OCI-LY3 (cell line): Measurements from ENCODE around the gene RNF141.

ENCODE experiments used
- H2AFZ ChIP-seq: fragments of 200-600, 300-600 bp; shearing (Covaris generic); 2 replicates; pipeline ENCODE4 v1.6.0; 2014; ENCODE audit warnings: antibody characterized with exemption, low read depth, low read length
- H3K27ac ChIP-seq: fragments of 200-600, 300-600 bp; sonication (generic); 2 replicates; pipeline ENCODE4 v1.5.1; 2014; ENCODE audit warnings: mild to moderate bottlenecking, low read length, moderate library complexity, mixed read lengths
- H3K27me3 ChIP-seq: fragments of 200-600, 300-600 bp; sonication (generic); 2 replicates; pipeline ENCODE4 v1.6.1; 2014; ENCODE audit warnings: low read depth, low read length, mixed read lengths
- H3K36me3 ChIP-seq: fragments of 200-600, 300-600 bp; sonication (generic); replicated peaks from 2 replicates; pipeline ENCODE3; 2014; ENCODE audit warnings: low read depth, low read length, mixed read lengths
- H3K4me1 ChIP-seq: fragments of 300-600, 200-600 bp; sonication (generic); 2 replicates; pipeline ENCODE4 v1.6.1; 2014; ENCODE audit warnings: low read length, mixed read lengths
- H3K4me2 ChIP-seq: fragments of 200-600, 300-600 bp; sonication (generic); 2 replicates; pipeline ENCODE4 v1.6.1; 2014; ENCODE audit warnings: low read length, mixed read lengths
- H3K4me3 ChIP-seq: fragments of 300-600, 200-600 bp; sonication (generic); 2 replicates; pipeline ENCODE4 v1.5.1; 2014; ENCODE audit warnings: antibody characterized with exemption, mild to moderate bottlenecking, low read length, moderate library complexity
- H3K79me2 ChIP-seq: fragments of 300-600, 200-600 bp; shearing (Covaris generic); 2 replicates; pipeline ENCODE4 v1.6.1; 2014; ENCODE audit warnings: mild to moderate bottlenecking, low read length, mixed read lengths
- H3K9ac ChIP-seq: fragments of 300-600, 200-600 bp; shearing (Covaris generic); 2 replicates; pipeline ENCODE4 v1.6.0; 2014; ENCODE audit warnings: mild to moderate bottlenecking, low read length, moderate library complexity
- H3K9me3 ChIP-seq: fragments of 200-600, 300-600 bp; shearing (Covaris generic); 2 replicates; pipeline ENCODE4 v1.6.1; 2014; ENCODE audit warnings: low read length, mixed read lengths; ENCODE audit not compliant: insufficient read depth
- H4K20me1 ChIP-seq: fragments of 200-600, 300-600 bp; sonication (generic); 2 replicates; pipeline ENCODE4 v1.6.1; 2016; ENCODE audit warnings: low read length, mixed read lengths; ENCODE audit not compliant: insufficient read depth
- EZH2phosphoT487 ChIP-seq: fragments of 200-600 bp; shearing (Covaris generic); IDR thresholded peaks from 2 replicates; pipeline ENCODE4 v1.6.1; 2018; ENCODE audit warnings: antibody characterized with exemption, mixed run types, low read depth
- TF ChIP-seq, protein P1 (sequence below): fragments of 200-600, 300-600 bp; sonication (generic); IDR thresholded peaks from 2 replicates; pipeline ENCODE4 v1.5.1; 2014; ENCODE audit warnings: antibody characterized with exemption, low read length, low read depth

RNF141 gene

DNA sequence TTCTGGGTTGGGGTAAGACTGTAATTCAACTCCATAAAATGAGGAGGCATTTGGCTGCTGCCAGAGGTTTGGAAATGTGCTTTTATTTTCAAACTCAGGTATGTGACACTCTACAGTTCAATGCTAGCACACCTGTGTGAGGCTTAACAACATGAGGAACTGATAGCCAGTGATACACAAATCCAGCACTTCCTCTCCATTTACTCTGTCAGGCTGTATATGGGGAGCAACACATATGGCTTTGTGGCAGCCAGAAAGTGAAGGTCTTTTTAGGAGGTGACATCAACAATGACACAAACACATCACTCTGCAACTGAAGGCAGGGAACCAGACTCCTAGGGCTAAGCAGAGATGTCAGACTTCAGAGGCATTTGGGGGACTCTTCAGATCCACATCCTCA is 32.0 kb upstream of the RNF141 start:
- H3K4me1 ChIP-seq: no peaks in the 10 kb centered on the region
- H3K4me3 ChIP-seq: no peak overlapping the region
- no peaks in the 10 kb centered on the region for H3K79me2 ChIP-seq
- H3K27ac ChIP-seq: no peak overlapping the region
- H3K36me3 ChIP-seq: no peaks in the 10 kb centered on the region
- H3K4me2 ChIP-seq: no peak overlapping the region
- no peak overlapping the region for H2AFZ ChIP-seq
- no peak for TF ChIP-seq EZH2phosphoT487
- TF ChIP-seq, protein P1, sequence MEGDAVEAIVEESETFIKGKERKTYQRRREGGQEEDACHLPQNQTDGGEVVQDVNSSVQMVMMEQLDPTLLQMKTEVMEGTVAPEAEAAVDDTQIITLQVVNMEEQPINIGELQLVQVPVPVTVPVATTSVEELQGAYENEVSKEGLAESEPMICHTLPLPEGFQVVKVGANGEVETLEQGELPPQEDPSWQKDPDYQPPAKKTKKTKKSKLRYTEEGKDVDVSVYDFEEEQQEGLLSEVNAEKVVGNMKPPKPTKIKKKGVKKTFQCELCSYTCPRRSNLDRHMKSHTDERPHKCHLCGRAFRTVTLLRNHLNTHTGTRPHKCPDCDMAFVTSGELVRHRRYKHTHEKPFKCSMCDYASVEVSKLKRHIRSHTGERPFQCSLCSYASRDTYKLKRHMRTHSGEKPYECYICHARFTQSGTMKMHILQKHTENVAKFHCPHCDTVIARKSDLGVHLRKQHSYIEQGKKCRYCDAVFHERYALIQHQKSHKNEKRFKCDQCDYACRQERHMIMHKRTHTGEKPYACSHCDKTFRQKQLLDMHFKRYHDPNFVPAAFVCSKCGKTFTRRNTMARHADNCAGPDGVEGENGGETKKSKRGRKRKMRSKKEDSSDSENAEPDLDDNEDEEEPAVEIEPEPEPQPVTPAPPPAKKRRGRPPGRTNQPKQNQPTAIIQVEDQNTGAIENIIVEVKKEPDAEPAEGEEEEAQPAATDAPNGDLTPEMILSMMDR: no peak
- no peaks in the 10 kb centered on the region for H3K9me3 ChIP-seq
- H3K27me3 ChIP-seq: peaks cover 31% of the 10 kb centered on the region
- no peaks in the 10 kb centered on the region for H4K20me1 ChIP-seq
- no peak overlapping the region for H3K9ac ChIP-seq

DNA sequence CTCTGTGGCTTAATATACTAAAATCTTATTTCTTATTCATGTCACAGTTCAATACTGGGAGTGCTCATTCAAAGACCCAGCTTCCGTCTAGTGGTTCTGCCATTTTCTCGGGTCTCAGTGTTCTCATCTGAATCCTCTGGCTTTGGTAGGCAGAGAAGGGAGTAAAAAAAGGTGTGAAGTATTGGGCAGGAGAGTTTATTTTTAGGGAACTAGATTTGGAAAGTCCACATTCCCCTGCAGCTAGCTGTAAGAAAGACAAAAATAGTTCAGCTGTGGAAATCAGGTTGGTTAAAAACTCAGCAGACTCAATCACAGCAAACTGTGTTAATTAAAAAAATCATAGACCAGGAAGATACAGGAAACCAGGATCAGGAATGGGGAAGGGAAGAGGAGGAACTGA is 31.5 kb upstream of the RNF141 start:
- Histone ChIP-seq H3K9me3 (no peaks in the 10 kb centered on the region), H3K36me3 (no peaks in the 10 kb centered on the region), H2AFZ (no peak overlapping the region), H3K4me3 (no peak overlapping the region), H3K9ac (no peak overlapping the region), H3K4me2 (no peak overlapping the region), H3K27ac (no peak overlapping the region), H3K4me1 (no peaks in the 10 kb centered on the region), H3K79me2 (no peaks in the 10 kb centered on the region), H4K20me1 (no peaks in the 10 kb centered on the region), H3K27me3 (peaks cover 26% of the 10 kb centered on the region)
- TF ChIP-seq, protein P1: no peak
- no peak for TF ChIP-seq EZH2phosphoT487

DNA sequence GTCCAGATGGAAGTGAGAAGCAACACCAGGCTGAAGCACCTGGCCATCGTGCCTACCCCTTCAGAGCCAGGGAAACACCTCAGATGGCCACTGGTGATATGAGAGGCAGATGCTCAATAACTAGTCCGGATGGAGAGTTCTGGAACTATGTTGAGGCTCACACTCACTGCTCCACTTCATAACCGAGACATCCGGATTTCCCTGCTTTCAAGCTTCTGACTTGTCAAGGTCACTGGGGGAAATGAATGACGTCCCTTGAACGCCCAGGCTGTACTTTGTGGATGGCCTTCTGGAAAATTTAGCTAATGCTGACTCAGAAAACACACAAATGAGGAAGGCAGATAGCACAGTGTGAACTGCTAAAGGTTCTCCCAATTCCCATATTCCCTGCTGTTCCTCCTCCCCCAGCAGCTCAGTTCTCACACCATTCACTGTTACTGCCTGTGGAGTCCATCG is 27.5 kb upstream of the RNF141 start, which contains the start of gene LYVE1:
Gene LYVE1, minus strand, starts transcription at position 180 of the 456 bp plus-strand sequence. Its CDS starts 133 bp downstream, at position 47.
- no peaks in the 10 kb centered on the region for H3K36me3 ChIP-seq
- no peak within 1 kb of the TSS for H2AFZ ChIP-seq
- no peak within 1 kb of the TSS for H3K4me2 ChIP-seq
- 0 out of 2 replicates have a peak, but pooled peaks cover 4% of the 10 kb centered on the region for H3K27me3 ChIP-seq
- H3K4me1 ChIP-seq: peaks cover 13% of the 10 kb centered on the region
- no peaks in the 10 kb centered on the region for H3K79me2 ChIP-seq
- no peak within 1 kb of the TSS for H3K4me3 ChIP-seq
- TF ChIP-seq, protein P1: no peak
- TF ChIP-seq EZH2phosphoT487: no peak
- no peak within 1 kb of the TSS for H3K27ac ChIP-seq
- no peaks in the 10 kb centered on the region for H4K20me1 ChIP-seq
- H3K9ac ChIP-seq: no peak within 1 kb of the TSS
- H3K9me3 ChIP-seq: no peaks in the 10 kb centered on the region

DNA sequence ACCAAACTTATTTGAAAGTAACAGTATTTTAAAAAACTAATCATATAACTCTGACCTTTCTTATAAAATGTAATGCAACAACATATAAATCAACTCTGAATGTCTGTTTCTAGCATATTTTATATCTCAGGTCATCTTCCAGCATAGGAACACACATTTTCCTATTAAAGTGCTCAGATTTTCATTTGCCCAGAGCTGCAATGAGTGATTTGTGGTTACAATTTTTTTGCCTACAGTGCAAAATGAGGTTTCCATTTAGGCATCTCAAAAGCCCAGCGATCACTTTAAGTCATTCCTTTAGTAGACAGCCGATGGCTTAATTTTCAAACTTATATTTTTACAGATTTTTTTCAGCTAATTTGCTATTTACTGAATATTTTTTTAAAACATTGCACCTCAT is 26.5 kb upstream of the RNF141 start:
- no peak overlapping the region for H3K4me2 ChIP-seq
- no peaks in the 10 kb centered on the region for H3K79me2 ChIP-seq
- no peak overlapping the region for H3K27ac ChIP-seq
- TF ChIP-seq, protein P1: no peak
- TF ChIP-seq EZH2phosphoT487: no peak
- H3K27me3 ChIP-seq: 0 out of 2 replicates have a peak, but pooled peaks cover 4% of the 10 kb centered on the region
- no peaks in the 10 kb centered on the region for H4K20me1 ChIP-seq
- no peaks in the 10 kb centered on the region for H3K36me3 ChIP-seq
- peaks cover 13% of the 10 kb centered on the region for H3K4me1 ChIP-seq
- H3K9me3 ChIP-seq: no peaks in the 10 kb centered on the region
- no peak overlapping the region for H3K4me3 ChIP-seq
- H2AFZ ChIP-seq: no peak overlapping the region
- no peak overlapping the region for H3K9ac ChIP-seq
